Fibroblast of pulmonary artery (primary cell): ENCODE results near the gene TNNI3K.

Source experiments
- DNase-seq: peaks from one replicate; pipeline ENCODE4 v3.0.0-alpha.2; 2010; ENCODE audit warnings: low read depth
- H3K4me3 ChIP-seq: replicated peaks from 2 replicates; pipeline ENCODE4 v1.5.1; 2011; ENCODE audit warnings: low read depth, mild to moderate bottlenecking, control low read depth, low read length, moderate library complexity
- CTCF ChIP-seq: IDR thresholded peaks from 2 replicates; pipeline ENCODE4 v1.5.1; 2011; ENCODE audit warnings: mild to moderate bottlenecking, control low read depth, low read length, inconsistent platforms; ENCODE audit errors: missing control alignments

Gene TNNI3K

DNA sequence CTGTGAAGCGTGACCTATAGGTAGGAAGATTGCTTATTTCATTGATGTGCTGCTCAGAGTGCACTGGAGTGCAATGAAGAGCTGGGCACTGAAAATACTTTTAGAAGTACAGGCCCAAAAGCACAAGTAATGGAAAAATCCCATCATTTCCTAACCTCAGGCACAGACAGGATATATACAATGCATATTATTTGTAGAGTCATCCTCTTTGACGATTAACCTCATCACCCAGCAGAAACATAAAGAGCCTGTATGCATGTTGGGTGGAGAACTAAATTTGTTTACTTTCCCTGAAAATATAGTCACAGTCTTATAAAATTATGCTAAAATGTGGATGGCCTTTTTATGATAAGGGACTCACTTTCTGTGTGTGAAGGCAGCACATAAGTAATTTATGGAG is 98.1 kb downstream of the TNNI3K start:
- H3K4me3 ChIP-seq = no peak overlapping the region
- no peak for DNase-seq
- TF ChIP-seq CTCF = no peak

DNA sequence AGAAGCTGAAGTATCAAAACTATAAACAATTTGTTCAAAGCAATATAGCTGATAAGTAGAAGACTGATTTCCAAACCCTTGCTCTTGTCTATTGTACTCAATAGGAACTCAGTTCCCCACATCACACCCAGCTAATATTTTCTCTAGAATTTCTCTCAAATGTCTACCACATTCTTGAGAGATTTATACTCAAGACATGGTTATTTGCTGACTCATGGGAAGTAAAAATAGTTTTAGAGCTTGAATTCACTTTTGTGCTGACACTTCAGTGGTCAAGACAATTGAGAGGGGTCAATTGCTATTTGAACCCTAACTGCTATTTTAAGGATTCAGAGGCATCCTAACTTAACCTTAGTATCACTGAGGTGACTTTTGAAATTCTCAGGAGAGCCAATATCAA is 99.0 kb downstream of the TNNI3K start:
- no peak overlapping the region for H3K4me3 ChIP-seq
- TF ChIP-seq CTCF = no peak
- no peak for DNase-seq

GRCh38 chr1:74340656-74341055 is 105.5 kb downstream of the TNNI3K start:
- no peak overlapping the region for H3K4me3 ChIP-seq
- no peak for DNase-seq
- no peak for TF ChIP-seq CTCF

- DNase-seq = no peak
- TF ChIP-seq CTCF = no peak
- H3K4me3 ChIP-seq = no peak overlapping the region
Measured at GRCh38 chr1:74341702-74342339, 106.6 kb downstream of the TNNI3K start.

- TF ChIP-seq CTCF = no peak
Measured at GRCh38 chr1:74343216-74343615, 108.0 kb downstream of the TNNI3K start.

GRCh38 chr1:74344387-74344786 is 109.2 kb downstream of the TNNI3K start:
- no peak for DNase-seq
- TF ChIP-seq CTCF = no peak
- no peak overlapping the region for H3K4me3 ChIP-seq

More at GRCh38 chr1:74343216-74343615, 108.0 kb downstream of the TNNI3K start:
- no peak for DNase-seq
- H3K4me3 ChIP-seq = no peak overlapping the region

DNA sequence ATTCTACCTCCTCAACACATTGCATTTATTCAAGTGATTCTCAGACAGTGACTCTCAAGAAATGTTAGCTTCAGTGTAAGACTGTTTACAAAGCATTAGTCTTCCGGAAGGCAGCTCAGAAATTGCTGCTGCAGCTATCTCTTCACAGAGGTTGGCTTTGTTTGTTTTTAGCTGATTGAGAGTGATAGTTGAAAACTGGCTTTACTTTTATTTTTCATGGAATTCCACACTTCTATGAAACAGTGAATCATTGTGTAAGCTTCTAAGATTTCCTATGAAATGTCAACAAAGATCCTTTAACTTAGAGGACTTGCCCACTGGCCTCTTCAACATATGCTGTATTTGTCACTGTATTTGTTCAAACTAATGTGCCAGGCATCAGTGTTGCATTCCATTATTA is 121.3 kb downstream of the TNNI3K start:
- DNase-seq = no peak
- H3K4me3 ChIP-seq = no peak overlapping the region
- TF ChIP-seq CTCF = no peak
